ENCODE measurements around the gene BICDL2.
A peak's percentile ranks its signal among the peaks of the same experiment; 100 is the strongest.

The BICDL2 gene

GRCh38 chr16:3008690-3009037, 28.1 kb downstream of the BICDL2 start:
- Histone ChIP-seq H3K4me3 (ENCODE audit: low read depth, low read length) (no peak overlapping the region), H3K9me3 (ENCODE audit: control insufficient read depth, insufficient read depth, low read depth, low read length) (no peaks in the 10 kb centered on the region), H3K36me3 (ENCODE audit: control insufficient read depth in 2 of 2, insufficient read depth in 1 of 2, low read length in 2 of 2) (no peaks in the 10 kb centered on the region), H3K4me1 (ENCODE audit: control insufficient read depth, insufficient read depth, low read length) (no peaks in the 10 kb centered on the region; the same call in 1 of the 2 replicates), H3K27ac (ENCODE audit: extremely low read depth, low read depth, low read length) (no peak overlapping the region)
- TF ChIP-seq ZNF18 (tag by site-specific recombination; IDR thresholded peaks at IDR 0.05) (no peak), ZNF16 (tag by site-specific recombination; IDR thresholded peaks at IDR 0.05; ENCODE audit: low read depth) (no peak), ZNF132 (tag by site-specific recombination; IDR thresholded peaks at IDR 0.05; ENCODE audit: borderline replicate concordance) (no peak), EGR2 (tag by site-specific recombination; IDR thresholded peaks at IDR 0.05; ENCODE audit: low read depth) (peak; percentile 63; the same call in 1 of the 2 replicates), ZNF37A (tag by site-specific recombination; IDR thresholded peaks at IDR 0.05) (no peak), SP3 (tag by site-specific recombination; IDR thresholded peaks at IDR 0.05) (no peak), ZNF26 (tag by site-specific recombination; IDR thresholded peaks at IDR 0.05) (no peak), ZFHX2 (tag by site-specific recombination; conservative IDR thresholded peaks at IDR 0.05) (peak; percentile 50), ZNF555 (tag by site-specific recombination; conservative IDR thresholded peaks at IDR 0.05) (no peak), ZNF792 (tag by site-specific recombination; IDR thresholded peaks at IDR 0.05) (no peak), ZXDB (tag by site-specific recombination; IDR thresholded peaks at IDR 0.05) (no peak), ZNF423 (tag by site-specific recombination; IDR thresholded peaks at IDR 0.05) (no peak)
- CTCF ChIA-PET: interaction anchor here (9.6 kb wide), 1 partner anchor 22 kb away, joined by 149 read pairs; no protein-coding TSS in a partner anchor
- POLR2A ChIA-PET: interaction anchor here (12.4 kb wide), 1 partner anchor 15 kb away, joined by 247 read pairs; the partner anchor contains the start of genes CLDN6, HCFC1R1, THOC6 and TNFRSF12A

GRCh38 chr16:3007957-3008689, 28.6 kb downstream of the BICDL2 start:
- Histone ChIP-seq H3K4me3 (ENCODE audit: low read depth, low read length) (no peak overlapping the region), H3K36me3 (ENCODE audit: control insufficient read depth in 2 of 2, insufficient read depth in 1 of 2, low read length in 2 of 2) (no peaks in the 10 kb centered on the region), H3K4me1 (ENCODE audit: control insufficient read depth, insufficient read depth, low read length) (no peaks in the 10 kb centered on the region; the same call in 1 of the 2 replicates), H3K9me3 (ENCODE audit: control insufficient read depth, insufficient read depth, low read depth, low read length) (no peaks in the 10 kb centered on the region), H3K27ac (ENCODE audit: extremely low read depth, low read depth, low read length) (no peak overlapping the region)
- ChIA-PET POLR2A (interaction anchor here (12.4 kb wide), 1 partner anchor 16 kb away, joined by 247 read pairs; the partner anchor contains the start of genes CLDN6, HCFC1R1, THOC6 and TNFRSF12A), CTCF (interaction anchor here (0.6 to 9.6 kb wide), 2 partner anchors 23 to 109 kb away, joined by 3 to 149 read pairs; no protein-coding TSS in a partner anchor)
- TF ChIP-seq ZFHX2 (tag by site-specific recombination; conservative IDR thresholded peaks at IDR 0.05) (peak; percentile 61), PRDM10 (tag by site-specific recombination; IDR thresholded peaks at IDR 0.05) (peak; percentile 45; the same call in 1 of the 2 replicates), ZNF596 (tag by site-specific recombination; IDR thresholded peaks at IDR 0.05) (no peak), ZNF473 (tag by site-specific recombination; IDR thresholded peaks at IDR 0.05) (no peak), EGR2 (tag by site-specific recombination; IDR thresholded peaks at IDR 0.05; ENCODE audit: low read depth) (peak; percentile 73)

Data from HEK293 (cell line).